Stimulated activated CD4-positive, alpha-beta T cell treated with anti-CD3 and anti-CD28 coated beads, Interleukin-1b, Interleukin-23, amount 100 ng/mL, for 24 hours (primary cell): Measurements from ENCODE around the gene PPP5C.
"Not testable (repeated sequence)": the region's sequence is repeated elsewhere in the genome, so short reads cannot be mapped to it uniquely, and the experiment has no call there.

Source experiments
- DNase-seq, 4 experiments: peaks; one replicate each; pipeline ENCODE4 v3.0.0-alpha.2; 2020; ENCODE audit warnings: low read depth in 4 of 4, low spot score in 1 of 4

Gene PPP5C

DNA sequence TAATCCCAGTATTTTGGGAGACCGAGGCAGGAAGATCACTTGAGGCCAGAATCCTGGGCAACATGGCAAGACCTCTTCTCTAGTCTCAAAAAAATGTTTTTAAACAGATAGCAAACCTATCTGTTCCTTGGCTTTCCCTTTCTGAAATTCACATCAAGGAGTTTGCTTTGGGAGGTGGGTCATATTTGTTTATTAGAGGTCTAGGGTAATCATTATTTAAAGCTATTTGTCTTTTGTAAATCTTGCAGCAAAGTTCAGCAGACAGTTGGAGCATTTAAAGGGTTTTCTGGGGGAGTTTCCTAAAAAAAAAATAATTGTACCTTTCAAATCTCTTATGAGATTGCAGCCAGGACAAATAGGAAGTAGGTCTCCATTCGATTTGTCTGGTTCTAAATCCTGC, 17.5 kb downstream of the PPP5C start:
- no peak for DNase-seq

DNA sequence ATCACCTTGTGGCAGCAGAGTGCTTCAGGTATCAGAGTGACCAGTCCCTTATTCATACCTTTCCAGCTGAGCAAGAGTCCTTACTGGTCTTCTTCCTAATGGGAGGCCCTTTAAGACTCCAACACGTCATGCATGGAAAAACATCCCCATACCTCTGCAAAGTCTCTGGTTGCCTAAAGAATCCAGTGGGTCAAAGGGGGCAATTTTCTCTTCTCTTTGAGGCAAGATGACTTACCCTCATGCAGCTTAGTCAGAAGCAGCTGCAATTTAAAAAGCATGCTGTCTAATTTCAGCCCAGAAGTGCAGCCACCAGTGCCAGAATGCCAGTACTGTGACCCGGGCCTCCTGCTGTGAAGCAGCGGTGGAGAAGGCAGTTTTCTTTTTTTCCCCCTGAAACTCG, 18.7 kb downstream of the PPP5C start:
- DNase-seq = no peak

DNA sequence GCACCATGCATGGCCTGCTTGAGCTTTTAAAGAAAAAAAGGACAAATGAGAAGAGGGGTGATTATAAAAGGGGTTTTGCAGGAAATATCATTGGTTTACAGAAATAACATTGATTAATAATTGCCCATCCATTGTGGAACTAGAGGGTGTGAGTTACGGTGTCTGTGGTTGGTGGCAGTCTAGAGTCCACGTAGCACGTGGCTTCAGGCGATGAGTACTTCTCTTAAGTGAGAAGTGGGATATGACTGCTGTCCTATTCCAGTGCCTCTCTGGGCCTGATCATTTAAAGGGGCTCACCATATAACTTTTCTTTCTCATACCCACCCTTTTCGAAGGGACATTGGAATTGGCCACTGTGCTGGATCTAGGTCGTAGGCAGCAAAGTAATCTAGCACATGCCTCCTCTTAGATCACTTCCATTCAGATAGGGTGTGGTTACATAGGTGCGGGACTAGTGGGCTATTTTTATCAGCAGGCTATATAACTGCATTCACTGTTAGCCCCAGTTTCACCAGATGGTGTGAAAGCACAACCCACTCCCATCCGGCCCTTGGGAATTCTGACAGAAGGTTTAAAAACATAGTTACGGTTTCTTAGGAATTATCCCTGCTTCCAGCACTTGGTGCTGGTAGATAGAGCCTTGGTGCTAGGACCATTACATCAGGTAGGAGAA, 19.9 kb downstream of the PPP5C start:
- DNase-seq = no peak

DNA sequence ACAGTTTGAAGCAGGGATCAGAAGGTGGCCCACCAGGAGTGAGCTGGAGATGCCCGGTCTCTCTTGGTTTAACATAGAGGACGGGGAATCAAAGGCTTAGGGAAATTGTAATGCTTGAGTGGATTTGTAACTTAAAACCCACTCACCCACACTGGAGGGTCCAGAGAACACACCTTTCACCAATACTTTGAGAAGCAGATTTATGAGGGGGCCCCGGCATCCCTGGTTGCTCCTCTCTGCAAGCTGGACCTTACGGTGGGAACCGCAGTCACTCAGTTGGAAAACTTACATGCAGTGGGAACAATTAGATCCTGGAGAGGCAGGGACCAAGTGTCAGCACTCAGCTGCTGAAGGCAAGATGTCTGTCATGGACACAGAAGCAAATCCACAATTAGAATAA, 20.5 kb downstream of the PPP5C start:
- no peak for DNase-seq

DNA sequence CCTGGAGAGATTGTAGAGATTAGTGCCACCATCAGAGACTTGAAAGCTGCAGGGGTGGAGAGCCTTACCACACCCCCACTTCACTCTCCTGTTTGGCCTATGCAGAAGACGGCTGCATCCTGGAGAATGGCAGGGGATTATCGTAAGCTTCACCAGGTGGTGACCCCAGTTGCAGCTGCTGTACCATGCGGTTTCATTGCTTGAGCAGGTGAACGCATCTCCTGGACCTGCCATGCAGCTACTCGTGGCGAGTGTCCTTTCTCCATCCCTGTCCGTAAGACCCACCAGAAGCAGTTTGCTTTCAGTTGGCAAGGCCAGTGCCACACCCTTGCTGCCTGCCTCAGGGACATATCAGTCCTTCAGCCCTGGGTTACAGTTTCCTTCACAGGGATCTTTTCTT, 21.2 kb downstream of the PPP5C start:
- DNase-seq = no peak

DNA sequence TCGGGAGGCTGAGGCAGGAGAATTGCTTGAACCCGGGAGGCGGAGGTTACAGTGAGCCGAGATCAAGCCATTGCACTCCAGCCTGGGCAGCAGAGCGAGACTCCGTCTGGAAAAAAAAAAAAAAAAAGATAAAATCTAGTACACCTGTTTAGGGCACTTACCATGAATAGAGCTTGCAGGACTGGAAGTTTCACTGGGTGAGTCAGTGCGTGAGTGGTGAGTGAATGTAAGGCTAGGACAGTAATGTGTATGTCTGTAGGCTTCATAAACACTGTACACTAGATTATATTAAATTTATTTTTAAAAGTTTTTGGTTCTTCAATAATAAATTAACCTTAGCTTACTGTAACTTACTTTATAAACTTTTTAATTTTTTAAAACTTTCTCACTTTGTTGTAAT, 22.9 kb downstream of the PPP5C start:
- DNase-seq = no peak

- no peak for DNase-seq
Measured at GRCh38 chr19:46371371-46371901, 24.5 kb downstream of the PPP5C start.

- no peak for DNase-seq
Measured at GRCh38 chr19:46372901-46373490, 26.1 kb downstream of the PPP5C start.

GRCh38 chr19:46373491-46374359, 26.8 kb downstream of the PPP5C start:
- no peak for DNase-seq

GRCh38 chr19:46374536-46375475, 27.9 kb downstream of the PPP5C start:
- DNase-seq = no peak

DNA sequence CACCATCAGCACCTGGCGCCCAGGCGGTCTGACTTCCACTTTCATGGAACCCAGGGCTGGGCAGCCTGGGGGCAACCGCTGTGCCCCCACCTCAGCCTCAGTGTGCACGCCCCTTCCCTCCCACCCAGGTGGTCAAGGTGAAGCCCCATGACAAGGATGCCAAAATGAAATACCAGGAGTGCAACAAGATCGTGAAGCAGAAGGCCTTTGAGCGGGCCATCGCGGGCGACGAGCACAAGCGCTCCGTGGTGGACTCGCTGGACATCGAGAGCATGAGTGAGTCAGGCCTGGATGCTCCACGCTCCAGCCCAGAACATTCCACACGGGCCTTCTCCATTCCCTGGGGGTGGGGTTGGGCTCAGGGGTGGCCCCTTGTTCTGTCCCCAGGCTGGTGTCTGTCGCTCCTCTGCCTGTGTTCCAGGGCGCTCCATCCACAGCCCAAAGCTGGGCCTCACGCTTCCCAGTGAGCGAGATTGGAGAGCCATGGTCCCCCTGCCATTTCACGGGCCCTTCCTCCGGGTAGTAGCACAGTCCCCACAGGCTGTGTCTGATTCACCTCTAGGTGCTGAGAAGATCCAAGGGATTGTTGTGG, 28.7 kb downstream of the PPP5C start:
- DNase-seq = not testable (repeated sequence)

DNA sequence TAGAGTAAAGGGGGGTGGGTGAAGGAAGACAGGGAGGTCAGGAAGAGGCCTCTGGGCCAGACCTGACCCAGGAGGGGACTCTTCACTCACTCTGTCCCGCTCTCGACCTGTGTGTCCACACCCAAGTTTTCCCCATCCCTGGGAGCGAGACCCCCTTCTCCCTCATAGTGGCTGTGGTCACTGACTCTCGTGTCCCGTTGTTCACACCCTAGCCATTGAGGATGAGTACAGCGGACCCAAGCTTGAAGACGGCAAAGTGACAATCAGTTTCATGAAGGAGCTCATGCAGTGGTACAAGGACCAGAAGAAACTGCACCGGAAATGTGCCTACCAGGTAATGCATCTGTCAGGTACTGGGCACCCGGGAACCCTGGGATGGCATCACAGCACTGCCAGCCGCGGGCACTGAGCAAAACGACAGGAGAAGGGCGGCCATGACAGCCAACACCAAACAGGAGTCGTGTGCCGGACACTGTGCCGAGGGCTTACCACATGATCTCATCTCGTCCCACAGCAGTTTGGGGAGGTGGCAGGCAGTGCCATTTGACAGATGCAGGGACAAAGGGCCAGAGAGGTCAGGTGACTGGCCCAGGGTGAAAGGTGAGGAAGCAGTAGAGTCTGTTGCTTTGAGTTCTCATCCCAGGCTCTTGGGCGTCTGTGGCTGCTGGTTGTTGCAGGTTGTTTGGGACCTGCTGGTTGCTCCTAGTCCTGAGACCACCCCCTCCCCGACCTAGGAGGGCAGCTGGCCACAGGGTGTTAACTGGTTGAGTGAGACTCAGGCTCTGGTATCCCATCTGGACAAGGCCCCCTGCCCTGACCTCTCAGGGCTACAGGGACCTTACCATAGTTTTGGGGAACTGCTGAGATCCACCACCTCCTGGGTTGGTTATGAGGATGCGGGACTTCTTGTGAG, 29.6 kb downstream of the PPP5C start:
- DNase-seq = no peak

GRCh38 chr19:46378268-46378667, 31.4 kb downstream of the PPP5C start:
- no peak for DNase-seq

DNA sequence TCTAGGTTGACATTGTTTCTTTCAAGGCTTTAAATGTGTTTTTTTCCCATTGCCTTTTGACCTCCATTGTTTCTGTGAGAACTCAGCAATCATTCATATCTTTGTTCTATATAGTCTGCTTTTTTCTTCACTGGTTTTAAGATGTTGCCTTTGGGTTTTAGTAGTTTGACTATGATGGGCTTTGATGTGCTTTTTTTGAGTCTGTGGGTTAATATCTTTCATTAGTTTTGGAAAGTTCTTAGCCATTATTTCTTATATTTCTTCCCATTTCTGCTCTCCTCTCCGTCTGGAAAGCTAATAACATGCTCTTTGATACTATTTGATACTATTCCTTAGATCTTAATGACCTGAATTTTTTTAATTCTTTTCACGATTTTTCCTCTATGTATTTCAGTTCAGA, 33.8 kb downstream of the PPP5C start:
- no peak for DNase-seq

GRCh38 chr19:46381346-46381745, 34.5 kb downstream of the PPP5C start:
- DNase-seq = no peak

GRCh38 chr19:46381756-46382345, 35.0 kb downstream of the PPP5C start:
- DNase-seq = no peak

GRCh38 chr19:46383171-46383815, 36.4 kb downstream of the PPP5C start:
- DNase-seq = no peak

DNA sequence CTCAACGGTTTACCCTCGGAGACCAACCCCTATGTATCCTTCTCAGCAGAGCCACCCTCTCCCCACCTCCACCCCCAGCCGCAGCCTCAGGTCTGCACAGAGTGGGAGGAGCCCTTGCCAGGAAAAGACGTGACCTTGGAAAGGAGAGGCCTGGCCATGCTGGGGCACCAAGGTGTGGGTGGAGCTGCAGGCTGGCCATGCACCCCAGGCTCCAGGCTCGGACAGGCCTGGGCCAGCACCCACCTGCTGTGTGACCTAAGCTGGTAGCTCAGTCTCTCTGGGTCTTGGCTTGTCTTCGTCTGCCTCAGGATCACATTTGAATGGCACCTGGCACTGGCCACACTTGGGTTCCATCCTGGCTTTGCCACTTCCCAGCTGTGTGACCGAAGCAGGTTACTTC, 37.0 kb downstream of the PPP5C start:
- no peak for DNase-seq

- no peak for DNase-seq
Measured at GRCh38 chr19:46384396-46384795, 37.5 kb downstream of the PPP5C start.
